GM10248 (cell line): ENCODE data around the gene ARL6.
"Not testable (repeated sequence)": the region's sequence is repeated elsewhere in the genome, so short reads cannot be mapped to it uniquely, and the experiment has no call there.

ENCODE experiments used
- CTCF ChIA-PET: fragments of 300-600 bp; sonication (Branson Sonifier 250); formaldehyde crosslinking; extraction: SDS; loops from one replicate; lab custom pipeline; 2021; ENCODE audit warnings: antibody characterized with exemption; lab: Yijun Ruan, JAX
- POLR2A ChIA-PET: fragments of 350-650 bp; sonication (Branson Sonifier 250); formaldehyde crosslinking; extraction: SDS; loops from one replicate; lab custom pipeline; 2020; ENCODE audit warnings: antibody characterized with exemption; lab: Yijun Ruan, JAX
- DNase-seq: peaks from one replicate; pipeline ENCODE4 v3.0.0; 2012; ENCODE audit errors: extremely low spot score
- TF ChIP-seq, protein P1 (sequence below): IDR thresholded peaks from 2 replicates; pipeline ENCODE4 v1.5.1; 2012; ENCODE audit warnings: mild to moderate bottlenecking, low read depth; ENCODE audit errors: extremely low read depth, missing control alignments, control extremely low read depth

Gene ARL6

DNA sequence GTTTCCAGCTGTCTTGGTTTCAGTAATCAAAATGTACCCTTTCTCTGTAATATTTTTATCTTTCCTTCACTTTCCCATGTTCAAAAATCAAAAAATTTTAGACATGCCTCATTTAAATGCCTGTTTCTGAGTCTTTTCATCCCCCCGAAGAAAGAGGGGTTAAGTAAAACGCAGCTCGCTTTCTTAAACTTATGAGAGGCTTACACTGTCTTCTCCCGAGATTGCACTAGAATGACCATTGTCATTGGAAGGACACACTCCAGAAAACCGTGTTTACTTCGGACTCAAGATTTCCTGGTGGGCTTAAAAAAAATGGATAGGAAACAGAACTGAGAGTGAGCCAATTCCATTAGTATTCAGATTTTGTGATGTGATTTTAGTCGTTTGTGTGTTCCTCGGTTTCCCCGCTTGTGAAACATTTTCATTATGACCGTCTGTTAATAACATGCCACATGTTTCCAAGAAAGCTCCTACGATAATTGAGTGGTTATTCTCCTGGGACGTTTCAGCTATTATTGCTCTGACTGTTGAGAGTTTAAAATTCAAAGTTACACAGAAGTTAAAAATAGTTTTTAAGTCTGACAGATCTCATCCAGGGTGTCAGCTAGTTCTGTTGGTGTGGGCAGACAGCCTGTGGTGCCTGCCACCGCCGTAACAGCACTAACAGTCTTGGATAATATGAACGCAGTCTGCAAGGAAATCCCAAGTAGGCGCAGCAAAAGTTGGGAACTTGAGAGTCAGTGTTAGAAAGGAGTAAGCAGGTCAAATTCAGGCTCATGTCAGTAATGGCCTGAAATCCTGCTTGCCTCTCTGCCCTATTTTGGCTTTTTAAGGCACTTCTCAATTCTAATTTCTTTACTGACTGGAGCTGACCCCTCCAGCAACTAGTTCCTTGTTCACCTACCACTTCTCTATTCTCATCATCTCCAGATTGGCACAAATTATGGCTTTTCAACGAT lies 58.8 kb downstream of the ARL6 start:
- POLR2A ChIA-PET: no interaction called here
- TF ChIP-seq, protein P1, sequence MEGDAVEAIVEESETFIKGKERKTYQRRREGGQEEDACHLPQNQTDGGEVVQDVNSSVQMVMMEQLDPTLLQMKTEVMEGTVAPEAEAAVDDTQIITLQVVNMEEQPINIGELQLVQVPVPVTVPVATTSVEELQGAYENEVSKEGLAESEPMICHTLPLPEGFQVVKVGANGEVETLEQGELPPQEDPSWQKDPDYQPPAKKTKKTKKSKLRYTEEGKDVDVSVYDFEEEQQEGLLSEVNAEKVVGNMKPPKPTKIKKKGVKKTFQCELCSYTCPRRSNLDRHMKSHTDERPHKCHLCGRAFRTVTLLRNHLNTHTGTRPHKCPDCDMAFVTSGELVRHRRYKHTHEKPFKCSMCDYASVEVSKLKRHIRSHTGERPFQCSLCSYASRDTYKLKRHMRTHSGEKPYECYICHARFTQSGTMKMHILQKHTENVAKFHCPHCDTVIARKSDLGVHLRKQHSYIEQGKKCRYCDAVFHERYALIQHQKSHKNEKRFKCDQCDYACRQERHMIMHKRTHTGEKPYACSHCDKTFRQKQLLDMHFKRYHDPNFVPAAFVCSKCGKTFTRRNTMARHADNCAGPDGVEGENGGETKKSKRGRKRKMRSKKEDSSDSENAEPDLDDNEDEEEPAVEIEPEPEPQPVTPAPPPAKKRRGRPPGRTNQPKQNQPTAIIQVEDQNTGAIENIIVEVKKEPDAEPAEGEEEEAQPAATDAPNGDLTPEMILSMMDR: no peak
- no peak for DNase-seq
- CTCF ChIA-PET: interaction anchor here (1.0 to 3.2 kb wide), 6 partner anchors 8 to 101 kb away, joined by 3 to 12 read pairs (median 4); no protein-coding TSS in a partner anchor

DNA sequence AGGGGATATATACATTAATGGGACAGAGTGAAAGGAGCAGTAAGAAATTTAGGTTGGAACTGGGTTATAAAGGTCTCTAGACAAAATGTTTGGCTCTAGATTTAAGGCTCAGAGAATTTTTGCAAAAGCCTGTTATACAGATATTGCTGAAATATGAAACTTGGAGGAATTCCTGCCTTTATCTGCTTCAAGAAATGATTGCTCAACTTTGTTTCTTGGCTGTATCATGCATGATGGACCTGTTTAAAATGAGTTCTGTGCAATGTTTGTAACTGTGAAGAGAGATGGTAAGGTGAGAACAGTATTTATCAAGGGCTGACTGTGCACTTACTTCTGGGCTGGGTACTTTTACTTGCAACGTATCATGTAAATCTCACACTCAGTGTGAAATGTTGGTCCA lies 60.5 kb downstream of the ARL6 start:
- ChIA-PET CTCF (no interaction called here), POLR2A (no interaction called here)
- DNase-seq: no peak
- TF ChIP-seq, protein P1: no peak

DNA sequence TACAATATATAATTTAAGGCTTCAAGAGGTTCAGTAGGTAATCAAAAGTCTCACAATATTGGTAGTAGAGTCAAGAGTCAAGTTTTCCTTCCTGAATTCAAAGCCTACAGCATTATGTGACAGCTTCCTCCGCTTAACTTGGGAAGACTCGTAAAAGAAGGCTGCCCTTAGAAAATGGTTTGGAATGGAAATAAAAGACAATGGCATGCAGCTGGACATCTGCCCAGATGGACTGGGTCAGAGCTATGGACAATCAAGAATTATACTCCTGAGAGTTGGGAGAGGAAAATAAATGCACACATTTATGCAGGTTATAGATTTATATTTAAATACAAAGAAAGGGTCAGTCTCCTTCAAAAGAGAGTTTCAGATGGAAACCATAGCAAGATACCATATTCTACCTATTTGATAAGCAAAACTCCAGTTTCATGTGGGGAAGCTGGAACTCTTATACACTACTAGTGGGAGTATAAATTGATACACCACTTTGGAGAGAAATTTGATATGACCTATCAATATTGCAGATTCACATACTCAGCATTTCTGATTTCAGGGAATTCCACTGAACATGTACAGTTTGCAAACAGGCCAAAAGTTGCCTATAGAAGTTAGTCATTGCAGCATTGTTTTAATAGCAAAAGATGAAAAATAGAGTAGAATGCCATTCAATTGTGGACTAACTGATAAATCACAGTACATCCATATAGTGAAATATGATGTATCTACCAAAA lies 63.3 kb downstream of the ARL6 start:
- POLR2A ChIA-PET: no interaction called here
- DNase-seq: no peak
- TF ChIP-seq, protein P1: no peak
- CTCF ChIA-PET: interaction anchor here (1.0 to 1.7 kb wide), 4 partner anchors 10 to 102 kb away, joined by 3 to 5 read pairs (median 3); no protein-coding TSS in a partner anchor

DNA sequence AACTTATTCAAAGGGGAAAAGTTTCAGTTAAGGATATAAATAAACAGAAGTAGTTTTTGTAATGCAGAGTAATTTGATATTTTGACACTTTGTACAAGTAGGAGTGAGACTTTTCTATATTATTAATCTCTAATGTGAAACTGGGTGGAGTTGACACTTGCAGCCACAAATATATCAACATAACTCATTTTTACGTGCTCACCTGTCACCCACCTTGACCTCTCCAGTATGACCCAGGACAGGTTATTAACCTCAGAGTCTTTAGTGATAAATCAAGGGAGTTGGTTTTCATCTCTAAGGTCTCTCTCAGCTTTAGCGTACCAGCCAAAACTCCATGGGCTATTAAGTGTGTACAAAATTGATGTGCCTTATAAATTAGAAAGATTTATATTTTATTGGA lies 64.6 kb downstream of the ARL6 start:
- no peak for DNase-seq
- TF ChIP-seq, protein P1: no peak
- ChIA-PET POLR2A (no interaction called here), CTCF (interaction anchor here (0.9 to 1.6 kb wide), 3 partner anchors 12 to 194 kb away, joined by 3 read pairs; no protein-coding TSS in a partner anchor)

DNA sequence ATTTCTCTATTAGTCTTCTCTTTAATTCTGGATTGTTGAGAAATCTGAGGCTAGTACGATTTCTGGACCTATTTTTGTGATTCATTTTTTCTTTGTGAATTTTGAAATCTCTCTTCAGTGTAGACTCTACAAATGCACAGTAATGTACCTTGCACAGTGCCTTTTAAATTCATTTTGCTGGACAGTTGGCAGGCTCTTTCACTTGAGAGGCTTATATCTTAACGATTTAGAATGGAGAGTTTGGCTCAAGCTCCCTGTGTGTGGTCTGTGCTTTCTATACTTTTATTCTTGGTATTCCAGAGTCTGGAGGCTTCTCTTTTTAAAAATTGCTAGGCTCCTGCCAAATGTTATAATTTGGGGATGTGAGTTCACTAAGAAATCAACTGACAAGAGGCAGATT lies 66.1 kb downstream of the ARL6 start:
- CTCF ChIA-PET: interaction anchor here (1.6 kb wide), 1 partner anchor 14 kb away, joined by 3 read pairs; no protein-coding TSS in a partner anchor
- TF ChIP-seq, protein P1: no peak
- POLR2A ChIA-PET: no interaction called here
- DNase-seq: no peak

DNA sequence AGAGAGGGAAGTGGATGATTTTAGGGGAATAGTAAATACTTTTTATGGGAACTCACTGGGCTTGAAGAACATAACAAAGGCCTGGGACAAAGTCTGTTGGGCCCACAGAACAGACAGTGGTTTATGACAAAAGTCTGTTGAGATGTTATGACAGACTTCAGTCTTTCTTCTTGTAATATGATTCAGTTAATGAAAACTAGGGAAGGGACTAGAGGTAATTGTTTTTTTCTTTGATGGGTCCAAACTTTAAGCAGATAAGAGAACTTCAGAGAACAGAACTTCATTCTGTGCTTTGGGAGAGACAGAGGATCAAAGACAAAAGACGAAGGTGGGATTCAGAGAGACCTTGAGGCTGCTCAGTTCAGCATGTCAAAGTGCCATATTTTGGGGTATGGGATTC lies 66.6 kb downstream of the ARL6 start:
- POLR2A ChIA-PET: no interaction called here
- no peak for DNase-seq
- TF ChIP-seq, protein P1: no peak
- CTCF ChIA-PET: interaction anchor here (1.3 kb wide), 1 partner anchor 9 kb away, joined by 6 read pairs; the partner anchor contains the start of gene CRYBG3

DNA sequence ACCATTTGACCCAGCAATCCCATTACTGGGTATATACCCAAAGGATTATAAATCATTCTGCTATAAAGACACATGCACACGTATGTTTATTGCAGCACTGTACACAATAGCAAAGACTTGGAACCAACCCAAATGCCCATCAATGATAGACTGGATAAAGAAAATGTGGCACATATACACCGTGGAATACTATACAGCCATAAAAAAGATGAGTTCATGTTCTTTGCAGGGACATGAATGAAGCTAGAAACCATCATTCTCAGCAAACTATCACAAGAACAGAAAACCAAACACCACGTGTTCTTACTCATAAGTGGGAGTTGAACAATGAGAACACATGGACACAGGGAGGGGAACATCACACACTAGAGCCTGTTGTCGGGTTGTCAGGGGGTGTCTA lies 68.6 kb downstream of the ARL6 start:
- CTCF ChIA-PET: interaction anchor here (1.0 kb wide), 1 partner anchor 10 kb away, joined by 3 read pairs; no protein-coding TSS in a partner anchor
- POLR2A ChIA-PET, DNase-seq: not testable (repeated sequence)
